HFF-Myc (cell line): ENCODE data around the gene TBCCD1.

Source experiments
- DNase-seq: peaks from one replicate; pipeline ENCODE4 v3.0.0-alpha.2; 2011; ENCODE audit warnings: low read depth; ENCODE audit errors: extremely low read depth
- H3K4me3 ChIP-seq: replicated peaks from 2 replicates; pipeline ENCODE4 v1.5.1; 2011; ENCODE audit warnings: low read depth, mild to moderate bottlenecking, control low read depth, low read length
- TF ChIP-seq, protein P1 (sequence below): IDR thresholded peaks from 2 replicates; pipeline ENCODE4 v1.5.1; 2012; ENCODE audit warnings: mild to moderate bottlenecking, low read depth, low read length, control low read depth; ENCODE audit errors: missing control alignments

Gene TBCCD1

DNA sequence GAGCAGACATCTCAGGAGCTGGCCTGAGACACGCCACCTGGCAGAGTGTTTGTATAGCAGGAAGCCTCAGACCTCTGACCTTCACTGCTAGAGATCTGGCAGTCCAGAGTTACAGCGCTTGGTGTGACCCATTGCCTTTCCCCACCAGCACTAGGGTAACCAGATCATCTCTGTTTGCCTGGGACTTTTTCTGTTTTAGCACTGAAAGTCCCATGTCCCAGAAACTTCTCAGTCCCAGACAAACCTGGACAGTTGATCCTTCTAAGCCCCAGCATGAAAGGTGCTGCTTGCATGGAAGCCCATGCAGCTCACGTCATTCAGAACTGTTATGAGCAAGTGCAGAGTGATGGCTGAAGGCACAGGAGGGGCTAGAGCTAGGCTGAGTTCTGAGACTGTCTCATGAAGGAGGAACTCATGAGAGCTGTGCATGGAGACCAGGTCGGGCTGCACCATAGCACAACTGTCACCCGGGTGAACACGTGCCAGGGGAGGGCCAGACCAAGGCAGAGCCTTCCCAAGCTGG is 27.5 kb upstream of the TBCCD1 start:
- H3K4me3 ChIP-seq = no peak overlapping the region
- TF ChIP-seq, protein P1, sequence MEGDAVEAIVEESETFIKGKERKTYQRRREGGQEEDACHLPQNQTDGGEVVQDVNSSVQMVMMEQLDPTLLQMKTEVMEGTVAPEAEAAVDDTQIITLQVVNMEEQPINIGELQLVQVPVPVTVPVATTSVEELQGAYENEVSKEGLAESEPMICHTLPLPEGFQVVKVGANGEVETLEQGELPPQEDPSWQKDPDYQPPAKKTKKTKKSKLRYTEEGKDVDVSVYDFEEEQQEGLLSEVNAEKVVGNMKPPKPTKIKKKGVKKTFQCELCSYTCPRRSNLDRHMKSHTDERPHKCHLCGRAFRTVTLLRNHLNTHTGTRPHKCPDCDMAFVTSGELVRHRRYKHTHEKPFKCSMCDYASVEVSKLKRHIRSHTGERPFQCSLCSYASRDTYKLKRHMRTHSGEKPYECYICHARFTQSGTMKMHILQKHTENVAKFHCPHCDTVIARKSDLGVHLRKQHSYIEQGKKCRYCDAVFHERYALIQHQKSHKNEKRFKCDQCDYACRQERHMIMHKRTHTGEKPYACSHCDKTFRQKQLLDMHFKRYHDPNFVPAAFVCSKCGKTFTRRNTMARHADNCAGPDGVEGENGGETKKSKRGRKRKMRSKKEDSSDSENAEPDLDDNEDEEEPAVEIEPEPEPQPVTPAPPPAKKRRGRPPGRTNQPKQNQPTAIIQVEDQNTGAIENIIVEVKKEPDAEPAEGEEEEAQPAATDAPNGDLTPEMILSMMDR = no peak
- no peak for DNase-seq

DNA sequence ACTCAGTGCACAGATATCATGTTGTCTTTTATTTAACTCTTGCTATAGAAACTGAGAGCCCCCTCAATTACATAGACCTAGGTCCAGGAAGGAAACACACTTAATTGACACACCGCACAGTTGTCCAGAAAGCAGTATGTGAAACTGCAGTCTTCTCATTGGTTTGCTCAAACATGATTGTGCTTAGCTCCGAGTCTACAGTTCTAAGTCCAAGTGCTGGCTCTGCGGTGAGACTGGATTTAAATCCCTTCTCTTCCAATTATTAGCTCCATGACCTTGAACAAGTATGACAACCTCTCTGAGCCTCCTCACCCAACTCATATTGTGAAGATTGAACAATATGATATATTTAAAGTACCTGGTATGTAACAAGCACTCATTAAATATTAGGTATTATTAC is 26.7 kb upstream of the TBCCD1 start:
- TF ChIP-seq, protein P1 = no peak
- DNase-seq = no peak
- H3K4me3 ChIP-seq = no peak overlapping the region

DNA sequence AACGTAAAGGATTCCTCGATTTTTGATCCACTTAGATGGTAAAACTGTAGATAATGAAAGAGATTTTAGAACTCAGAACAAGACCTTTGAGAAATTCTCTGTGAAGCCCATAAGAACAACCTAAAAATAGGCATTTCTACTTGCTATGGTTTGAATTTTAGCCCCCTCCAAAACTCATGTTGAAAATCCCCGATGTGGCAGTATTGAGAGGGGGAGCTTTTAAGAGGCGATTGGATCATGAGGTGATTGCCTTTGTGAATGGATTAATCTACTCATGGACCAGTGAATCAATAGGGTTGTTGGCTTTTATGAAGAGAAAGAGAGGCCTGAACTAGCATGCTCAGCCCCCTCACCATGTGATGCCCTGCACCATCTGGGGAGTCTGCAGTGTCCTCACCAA is 25.5 kb upstream of the TBCCD1 start:
- DNase-seq = no peak
- no peak overlapping the region for H3K4me3 ChIP-seq
- TF ChIP-seq, protein P1 = no peak

DNA sequence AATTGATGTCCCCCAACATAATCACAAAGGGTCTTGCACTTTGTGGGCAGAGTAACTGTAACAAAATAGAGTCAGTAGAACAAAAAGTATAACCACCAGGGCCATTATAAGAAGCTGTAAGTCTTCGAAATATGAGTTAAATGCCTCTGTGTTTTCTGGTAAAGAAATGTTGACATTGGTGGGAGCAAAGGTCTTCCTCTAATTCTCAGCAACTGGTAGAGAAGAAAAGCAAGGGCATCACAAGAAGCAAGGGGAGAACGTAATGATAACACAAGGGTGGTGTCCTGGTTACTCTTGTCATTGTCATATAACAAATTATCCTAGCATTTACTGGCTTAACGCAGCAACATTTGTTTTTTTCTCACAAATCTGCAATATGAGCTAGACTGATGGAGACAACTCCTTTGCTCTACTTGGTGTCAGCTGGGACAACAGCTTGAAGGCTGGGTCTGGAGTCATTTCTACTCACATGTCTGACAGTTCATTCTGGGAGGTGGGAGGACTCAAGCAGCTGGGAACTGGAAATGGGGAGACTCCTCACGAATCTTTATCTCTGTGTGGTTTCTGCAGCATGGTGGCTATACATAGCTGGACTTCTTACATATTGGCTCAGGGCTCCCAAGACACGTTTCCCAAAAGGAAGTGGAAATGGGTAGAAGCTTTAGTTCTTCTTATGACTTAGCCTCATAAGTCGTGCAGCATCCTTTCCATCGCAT is 23.6 kb upstream of the TBCCD1 start:
- no peak overlapping the region for H3K4me3 ChIP-seq
- DNase-seq = no peak
- TF ChIP-seq, protein P1 = no peak

DNA sequence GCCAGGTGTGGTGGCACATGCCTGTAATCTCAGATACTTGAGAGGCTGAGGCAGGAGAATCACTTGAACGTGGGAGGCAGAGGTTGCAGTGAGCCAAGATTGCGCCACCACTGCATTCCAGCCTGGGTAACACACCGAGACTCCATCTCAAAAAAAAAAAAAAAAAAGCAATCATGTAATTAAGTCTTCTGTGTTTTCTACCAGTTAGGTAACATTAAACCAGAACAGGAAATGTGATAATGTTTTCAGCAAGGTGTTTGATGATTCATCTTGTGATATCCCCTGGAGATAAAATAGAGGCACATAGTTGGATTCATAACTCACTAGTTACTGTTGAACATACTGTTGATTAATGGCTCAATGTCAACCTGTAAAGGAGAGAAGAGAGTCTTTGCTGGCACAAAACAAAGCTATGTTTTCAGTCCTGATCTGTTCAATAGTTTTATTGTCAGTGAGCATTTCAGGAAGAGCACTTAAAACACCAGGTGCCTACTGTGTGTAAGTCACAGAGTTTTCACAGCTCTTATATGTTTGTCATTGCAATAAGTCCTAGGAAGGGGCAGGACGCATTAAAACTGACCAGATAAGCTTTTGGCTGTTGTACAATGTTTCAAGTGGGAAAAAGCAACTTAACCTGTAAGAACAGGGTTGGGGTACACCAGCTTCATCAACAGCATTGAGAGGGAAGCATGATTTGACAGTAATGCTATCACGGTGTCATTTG is 22.9 kb upstream of the TBCCD1 start:
- TF ChIP-seq, protein P1 = no peak
- no peak for DNase-seq
- no peak overlapping the region for H3K4me3 ChIP-seq

DNA sequence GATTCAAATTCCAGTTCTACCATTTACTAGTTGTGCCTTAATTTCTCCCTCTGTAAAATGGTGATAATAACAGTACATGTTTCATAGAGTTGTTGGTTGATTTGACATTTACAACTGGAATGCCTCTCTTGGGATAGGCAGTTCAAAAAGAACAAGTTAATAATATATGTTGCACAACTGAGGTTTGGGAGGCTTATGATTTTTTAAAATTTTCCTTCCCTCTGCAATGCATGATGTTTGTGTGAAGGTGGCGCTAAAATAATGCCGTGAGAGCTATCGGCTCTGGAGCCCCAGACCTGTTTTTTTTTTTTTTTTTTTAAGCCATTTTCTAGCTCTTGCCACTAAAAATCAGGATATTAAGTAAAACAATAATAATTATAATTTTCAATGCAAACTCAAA is 22.0 kb upstream of the TBCCD1 start:
- TF ChIP-seq, protein P1 = no peak
- DNase-seq = no peak
- no peak overlapping the region for H3K4me3 ChIP-seq

DNA sequence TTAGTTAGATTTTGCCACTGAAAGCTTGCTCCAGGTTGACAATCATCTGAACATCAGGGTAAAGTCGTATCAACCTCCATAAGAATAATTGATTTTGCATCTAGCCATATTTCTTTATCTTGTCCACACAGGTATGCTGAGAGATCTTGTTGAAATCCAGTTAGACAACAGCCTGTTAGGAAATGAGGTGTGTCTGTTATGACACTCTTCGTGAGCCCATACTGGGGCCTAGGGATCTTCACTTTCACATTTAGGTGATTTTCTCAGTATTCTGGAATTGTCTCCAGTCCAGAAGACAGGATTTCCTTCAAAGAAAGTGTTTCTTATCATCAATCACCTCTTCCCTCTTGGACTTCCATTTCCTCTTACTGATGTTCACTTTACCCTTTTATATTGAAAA is 21.5 kb upstream of the TBCCD1 start:
- H3K4me3 ChIP-seq = no peak overlapping the region
- TF ChIP-seq, protein P1 = no peak
- DNase-seq = no peak
